ENCODE measurements around the gene EEIG1. TPM values are rescaled to one million over a fixed set of nuclear protein-coding genes. Genes with fewer than 3 reads are reported as not detected.
A peak's percentile ranks its signal among the peaks of the same experiment; 100 is the strongest.

The EEIG1 gene
- total and polyA plus RNA-seq, 9 of the 15 experiments (the other 6 are each of a cell fraction or from before 2014, with no cell fraction given): 0.17 to 16.7 (median 3.6) TPM

GRCh38 chr9:127931092-127931881, 49.5 kb downstream of the EEIG1 start:
- peak overlapping the region; percentile 55 for H3K4me3 ChIP-seq
- peak overlapping the region; percentile 42 for H2AFZ ChIP-seq (ENCODE audit: low read depth, low read length)
- H3K4me1 ChIP-seq (replicated peaks in 1 of 2; ENCODE audit: control insufficient read depth in 2 of 2, insufficient read depth in 2 of 2, low read length in 2 of 2): peaks cover 57 to 87% of the 10 kb centered on the region in 2 experiments
- ATAC-seq (peak; percentile 26), DNase-seq (ENCODE audit: extremely low read depth in 1 of 4, low spot score in 3 of 4) (peak; percentile 45 to 72 (median 58)), FAIRE-seq (peak; percentile 73)
- no peaks in the 10 kb centered on the region for H3K9me3 ChIP-seq (replicated peaks; ENCODE audit: control insufficient read depth, insufficient read depth, low read depth, low read length)
- BruUV-seq (replicated peaks): no TSS peak
- H3K4me2 ChIP-seq (ENCODE audit: insufficient read depth, low read length): peak overlapping the region; percentile 73
- in situ Hi-C loops (cut with MboI) (no loop called here), intact Hi-C loops (cut with micrococcal nuclease) (no loop called here)
- no peaks in the 10 kb centered on the region for H3K27me3 ChIP-seq (ENCODE audit: control insufficient read depth in 2 of 2, insufficient read depth in 2 of 2, low read length in 2 of 2)
- peak overlapping the region; percentile 65 to 88 for H3K9ac ChIP-seq (ENCODE audit: insufficient read depth in 1 of 2, low read depth in 2 of 2, low read length in 2 of 2)
- WGBS (ENCODE audit: insufficient coverage, low coverage, missing lambda C conversion rate): 9% methylated on average over 18 of the region's 18 CpGs
- CTCF ChIA-PET (ENCODE audit: low intra/inter-chr PET ratio): no interaction called here
- H3K36me3 ChIP-seq (ENCODE audit: control insufficient read depth, insufficient read depth, low read length): peaks cover 23% of the 10 kb centered on the region; the same call in 2 of the 3 replicates
- peaks cover 3% of the 10 kb centered on the region for H3K9me1 ChIP-seq (ENCODE audit: control insufficient read depth, insufficient read depth, low read length)
- H4K20me1 ChIP-seq (replicated peaks; ENCODE audit: control insufficient read depth, insufficient read depth, low read length): peaks cover 11% of the 10 kb centered on the region; the same call in 1 of the 2 replicates
- POLR2A ChIA-PET: interaction anchor here (0.6 to 1.7 kb wide), 6 partner anchors 12 to 285 kb away, joined by 3 to 4 read pairs (median 4); no protein-coding TSS in a partner anchor
- H3K27ac ChIP-seq (ENCODE audit: extremely low read depth, low read depth, low read length): peak overlapping the region; percentile 85
- H3K79me2 ChIP-seq (ENCODE audit: control insufficient read depth, insufficient read depth, low read length): peaks cover 27% of the 10 kb centered on the region
- no peak for TF ChIP-seq ZC3H11A (IDR thresholded peaks at IDR 0.05; ENCODE audit: low read depth, low read length)
- no peak for TF ChIP-seq HNRNPH1 (optimal IDR thresholded peaks at IDR 0.05; ENCODE audit: low read depth, low read length)
- no peak for TF ChIP-seq RAD21 (CRISPR knock-in tag; conservative IDR thresholded peaks at IDR 0.05 in 1 of 2, IDR thresholded peaks at IDR 0.05 in 1 of 2)
- TF ChIP-seq PKNOX1 (IDR thresholded peaks at IDR 0.05): no peak; the same call in 1 of the 2 replicates
- no peak for TF ChIP-seq ZMIZ1 (IDR thresholded peaks at IDR 0.05; ENCODE audit: low read depth in 2 of 2, low read length in 2 of 2)
- no peak for TF ChIP-seq NFATC3 (IDR thresholded peaks at IDR 0.05)
- no peak for TF ChIP-seq SMAD2 (IDR thresholded peaks at IDR 0.05; ENCODE audit: low read depth, low read length)
- no peak for TF ChIP-seq PRPF4 (IDR thresholded peaks at IDR 0.05; ENCODE audit: insufficient read depth, low read depth, low read length, poor library complexity, severe bottlenecking)
- TF ChIP-seq ZEB2 (IDR thresholded peaks at IDR 0.05): peak; percentile 23; the same call in 1 of the 2 replicates
- no peak for TF ChIP-seq MYC (IDR thresholded peaks at IDR 0.05; ENCODE audit: low read depth, low read length)
- TF ChIP-seq MYC (CRISPR knock-in tag; IDR thresholded peaks at IDR 0.05; ENCODE audit: borderline replicate concordance, low read depth): no peak
- no peak for TF ChIP-seq CBX1 (IDR thresholded peaks at IDR 0.05; ENCODE audit: low read depth)
- TF ChIP-seq NR2C2 (CRISPR knock-in tag; IDR thresholded peaks at IDR 0.05): no peak
- TF ChIP-seq NR2C2 (tag; IDR thresholded peaks at IDR 0.05): peak; percentile 14
- no peak for TF ChIP-seq FIP1L1 (IDR thresholded peaks at IDR 0.05; ENCODE audit: low read depth, low read length, poor library complexity, severe bottlenecking)
- TF ChIP-seq SOX6 (IDR thresholded peaks at IDR 0.05): peak; percentile 33; the same call in 1 of the 2 replicates
- TF ChIP-seq SUPT5H (IDR thresholded peaks at IDR 0.05): peak; percentile 51; the same call in 1 of the 2 replicates
- TF ChIP-seq FOXK2 (conservative IDR thresholded peaks at IDR 0.05 in 1 of 2, IDR thresholded peaks at IDR 0.05 in 1 of 2; ENCODE audit: low read depth in 2 of 2): peak; percentile 52 to 59; a peak in 2 of 4 replicates
- TF ChIP-seq NCOA6 (IDR thresholded peaks at IDR 0.05): no peak

All from K562 (cell line).